C4-2B (cell line): ENCODE measurements around the gene ASB15.

Experiments
- CTCF ChIP-seq: fragments of 450-650 bp; conservative IDR thresholded peaks from 2 replicates; pipeline ENCODE4 v1.5.1; 2017; ENCODE audit warnings: mild to moderate bottlenecking
- ZFX ChIP-seq: fragments of 450-650 bp; IDR thresholded peaks from 2 replicates; pipeline ENCODE4 v1.6.1; 2017

- TF ChIP-seq CTCF (no peak), ZFX (no peak)
Measured at GRCh38 chr7:123594813-123595241, 6.8 kb upstream of the ASB15 start.
